IMR-90 (cell line): ENCODE measurements around the gene ITPR3. TPM values are rescaled to one million over a fixed set of nuclear protein-coding genes. Genes with fewer than 3 reads are reported as not detected.

Source experiments
- ATAC-seq: fragments of 200-7000 bp; cut with Tn5 transposase; 2 replicates; pipeline ENCODE4 v1.9.1; 2020; ENCODE audit warnings: low read depth, mild to moderate bottlenecking, moderate library complexity
- BruUV-seq: library from RNA; stranded (reverse); fragments of 400-500 nt; replicated peaks from 2 replicates; lab custom pipeline; 2021; lab: Mats Ljungman, UMichigan
- CTCF ChIA-PET: fragments of 300-600 bp; formaldehyde crosslinking; extraction: SDS; loops from one replicate; lab custom pipeline; 2021; ENCODE audit warnings: antibody characterized with exemption; lab: Yijun Ruan, JAX
- POLR2A ChIA-PET: fragments of 300-600 bp; sonication (Branson Sonifier 250); formaldehyde crosslinking; loops from one replicate; lab custom pipeline; 2022; ENCODE audit warnings: antibody characterized with exemption; ENCODE audit not compliant: unreplicated experiment; lab: Charles Lee
- DNase-seq: peaks from one replicate; pipeline ENCODE4 v3.0.0; 2013
- H2AFZ ChIP-seq: replicated peaks from 2 replicates; pipeline ENCODE3; 2013; ENCODE audit warnings: low read length, mild to moderate bottlenecking; ENCODE audit not compliant: poor library complexity
- H2AK5ac ChIP-seq: 2 replicates; pipeline ENCODE4 v1.6.1; 2013; ENCODE audit warnings: low read depth, low read length, inconsistent platforms
- H2AK9ac ChIP-seq: replicated peaks from 2 replicates; pipeline ENCODE3; 2013; ENCODE audit warnings: mild to moderate bottlenecking, low read depth, low read length, moderate library complexity; ENCODE audit not compliant: poor library complexity
- H2BK120ac ChIP-seq: 2 replicates; pipeline ENCODE4 v1.6.1; 2013; ENCODE audit warnings: low read depth, low read length, inconsistent platforms
- H2BK15ac ChIP-seq: 3 replicates; pipeline ENCODE4 v1.6.1; 2013; ENCODE audit warnings: low read depth, low read length, inconsistent platforms
- H2BK20ac ChIP-seq: 2 replicates; pipeline ENCODE4 v1.6.1; 2013; ENCODE audit warnings: low read depth, mild to moderate bottlenecking, inconsistent platforms, low read length, moderate library complexity
- H2BK5ac ChIP-seq: 2 replicates; pipeline ENCODE4 v1.6.1; 2013; ENCODE audit warnings: mild to moderate bottlenecking, low read depth, low read length, inconsistent platforms; ENCODE audit not compliant: poor library complexity, severe bottlenecking
- H3K14ac ChIP-seq: replicated peaks from 2 replicates; pipeline ENCODE4 v1.6.1; 2013; ENCODE audit warnings: low read depth, low read length, inconsistent platforms
- H3K18ac ChIP-seq: 2 replicates; pipeline ENCODE4 v1.6.1; 2013; ENCODE audit warnings: low read depth, low read length, control low read depth
- H3K23ac ChIP-seq: 2 replicates; pipeline ENCODE4 v1.6.1; 2013; ENCODE audit warnings: low read depth, low read length, inconsistent platforms
- H3K27ac ChIP-seq: 2 replicates; pipeline ENCODE4 v1.5.1; 2013; ENCODE audit warnings: mild to moderate bottlenecking, control low read depth, low read length; ENCODE audit not compliant: insufficient read depth
- H3K27me3 ChIP-seq: 2 replicates; pipeline ENCODE4 v1.6.1; 2013; ENCODE audit warnings: low read length; ENCODE audit not compliant: control insufficient read depth, insufficient read depth
- H3K36me3 ChIP-seq: 2 replicates; pipeline ENCODE4 v1.6.1; 2013; ENCODE audit warnings: low read length, mixed read lengths; ENCODE audit not compliant: control insufficient read depth, insufficient read depth
- H3K4ac ChIP-seq: 2 replicates; pipeline ENCODE4 v1.6.1; 2013; ENCODE audit warnings: low read depth, low read length, inconsistent platforms
- H3K4me1 ChIP-seq: 2 replicates; pipeline ENCODE4 v1.6.1; 2013; ENCODE audit warnings: low read length, mixed read lengths; ENCODE audit not compliant: control insufficient read depth, insufficient read depth
- H3K4me2 ChIP-seq: 2 replicates; pipeline ENCODE4 v1.6.1; 2013; ENCODE audit warnings: low read depth, mild to moderate bottlenecking, control low read depth, low read length, moderate library complexity
- H3K4me3 ChIP-seq: 2 replicates; pipeline ENCODE4 v1.5.1; 2013; ENCODE audit warnings: low read depth, mild to moderate bottlenecking, control low read depth, low read length, moderate library complexity; ENCODE audit not compliant: insufficient read depth
- H3K56ac ChIP-seq: 2 replicates; pipeline ENCODE4 v1.6.1; 2013; ENCODE audit warnings: low read length, inconsistent platforms; ENCODE audit not compliant: insufficient read depth; ENCODE audit errors: extremely low read depth
- H3K79me1 ChIP-seq, 2 experiments: 2 replicates each; pipeline ENCODE4 v1.6.1; 2013; ENCODE audit warnings: low read length in 2 of 2, inconsistent platforms in 1 of 2, low read depth in 1 of 2
- H3K9ac ChIP-seq: 2 replicates; pipeline ENCODE4 v1.6.1; 2013; ENCODE audit warnings: low read depth, low read length, control low read depth
- H3K9me1 ChIP-seq: 2 replicates; pipeline ENCODE4 v1.6.1; 2013; ENCODE audit warnings: low read length, inconsistent platforms; ENCODE audit not compliant: insufficient read depth
- H3K9me3 ChIP-seq: 2 replicates; pipeline ENCODE4 v1.6.1; 2013; ENCODE audit warnings: low read length; ENCODE audit not compliant: control insufficient read depth, insufficient read depth
- H4K20me1 ChIP-seq: 2 replicates; pipeline ENCODE4 v1.6.1; 2013; ENCODE audit warnings: low read length, inconsistent platforms; ENCODE audit not compliant: insufficient read depth
- H4K5ac ChIP-seq: 2 replicates; pipeline ENCODE4 v1.6.1; 2013; ENCODE audit warnings: mild to moderate bottlenecking, low read depth, low read length, control low read depth
- H4K8ac ChIP-seq, 2 experiments: 2 replicates each; pipeline ENCODE4 v1.6.1; 2013; ENCODE audit warnings: low read depth in 2 of 2, low read length in 2 of 2, control low read depth in 1 of 2, inconsistent platforms in 1 of 2
- H4K91ac ChIP-seq: 2 replicates; pipeline ENCODE4 v1.6.1; 2013; ENCODE audit warnings: low read depth, low read length, inconsistent platforms; ENCODE audit not compliant: insufficient read depth
- BHLHE40 ChIP-seq: fragments of 150-350 bp; IDR thresholded peaks from 2 replicates; pipeline ENCODE4 v1.6.1; 2016; ENCODE audit warnings: mild to moderate bottlenecking, low read depth, low read length
- CEBPB ChIP-seq: IDR thresholded peaks from 2 replicates; pipeline ENCODE4 v1.6.1; 2012; ENCODE audit warnings: low read depth, low read length, improper control_type of control experiment
- CHD1 ChIP-seq: IDR thresholded peaks from 2 replicates; pipeline ENCODE4 v1.6.1; 2012; ENCODE audit warnings: low read depth, low read length, improper control_type of control experiment
- FOS ChIP-seq: fragments of 150-350 bp; IDR thresholded peaks from 2 replicates; pipeline ENCODE4 v1.6.1; 2016; ENCODE audit warnings: low read depth, low read length
- MAFK ChIP-seq: IDR thresholded peaks from 2 replicates; pipeline ENCODE4 v1.6.1; 2012; ENCODE audit warnings: low read depth, low read length, improper control_type of control experiment
- MAZ ChIP-seq: IDR thresholded peaks from 2 replicates; pipeline ENCODE4 v1.6.1; 2012; ENCODE audit warnings: low read depth, mild to moderate bottlenecking, low read length, improper control_type of control experiment, moderate library complexity, borderline replicate concordance
- MXI1 ChIP-seq: IDR thresholded peaks from 2 replicates; pipeline ENCODE4 v1.6.1; 2012; ENCODE audit warnings: low read depth, mild to moderate bottlenecking, low read length, moderate library complexity, borderline replicate concordance
- NFE2L2 ChIP-seq: fragments of 150-350 bp; IDR thresholded peaks from 2 replicates; pipeline ENCODE4 v1.6.1; 2016; ENCODE audit warnings: low read depth, mild to moderate bottlenecking, low read length
- POLR2A ChIP-seq: IDR thresholded peaks from 2 replicates; pipeline ENCODE4 v1.6.1; 2012; ENCODE audit warnings: mild to moderate bottlenecking, low read depth, low read length
- RAD21 ChIP-seq: IDR thresholded peaks from 2 replicates; pipeline ENCODE4 v1.6.1; 2012; ENCODE audit warnings: low read length, improper control_type of control experiment
- RCOR1 ChIP-seq: IDR thresholded peaks from 2 replicates; pipeline ENCODE4 v1.6.1; 2012; ENCODE audit warnings: mild to moderate bottlenecking, low read length, improper control_type of control experiment; ENCODE audit not compliant: insufficient replicate concordance
- RFX5 ChIP-seq: IDR thresholded peaks from 2 replicates; pipeline ENCODE4 v1.8.0; 2012; ENCODE audit warnings: low read depth, mild to moderate bottlenecking, low read length, moderate library complexity
- SMC3 ChIP-seq: fragments of 150-350 bp; IDR thresholded peaks from 2 replicates; pipeline ENCODE4 v1.6.1; 2016; ENCODE audit warnings: low read depth, mild to moderate bottlenecking, antibody characterized with exemption, low read length, moderate library complexity
- WGBS, 2 experiments: methylation state at CpG; one replicate each; pipeline versions ENCODE4 v1.1.5 to v1.1.7; 2013; ENCODE audit warnings: missing lambda C conversion rate in 2 of 2; ENCODE audit not compliant: insufficient read length in 1 of 2; ENCODE audit errors: extremely low coverage in 2 of 2; 5-methylcytosine and 5-hydroxymethylcytosine counted together
- dilution Hi-C: fragments of 300-500 bp; cut with HindIII; formaldehyde crosslinking; loops from one replicate; pipeline ENCODE4 v1.14.3; 2018; ENCODE audit warnings: low sequenced_read_pairs; ENCODE audit not compliant: unreplicated experiment
- in situ Hi-C: fragments of 300-500 bp; cut with MboI; formaldehyde crosslinking; loops from 3 replicates; pipeline ENCODE4 v1.14.3; 2019; ENCODE audit warnings: low sequenced_read_pairs, inconsistent platforms, mixed read lengths
- intact Hi-C: fragments of 100-400 bp; cut with micrococcal nuclease; formaldehyde crosslinking; loops from 2 replicates; pipeline ENCODE4 v1.10.0; 2022
- polyA plus RNA-seq, 3 experiments: library from polyadenylated mRNA; depleted of rRNA; stranded (reverse); fragments of >200 nt; gene quantifications; 2 replicates each; pipeline ENCODE4 v1.2.3, GENCODE V29; 2012; ENCODE audit warnings: low replicate concordance in 1 of 3
- total RNA-seq: library from RNA; depleted of rRNA; stranded (reverse); fragments of >200 nt; gene quantifications from 2 replicates; pipeline ENCODE4 v1.2.3, GENCODE V29; 2012
- TF ChIP-seq, protein P1 (sequence below): fragments of 150-350 bp; IDR thresholded peaks from 2 replicates; pipeline ENCODE4 v1.6.1; 2016; ENCODE audit warnings: low read depth, mild to moderate bottlenecking, low read length, moderate library complexity, borderline replicate concordance
- TF ChIP-seq, protein P2 (sequence below): conservative IDR thresholded peaks from 2 replicates; pipeline ENCODE4 v1.5.1; 2012; ENCODE audit warnings: mild to moderate bottlenecking, low read depth, low read length, improper control_type of control experiment
- TF ChIP-seq, protein P3 (sequence below): fragments of 150-350 bp; IDR thresholded peaks from 2 replicates; pipeline ENCODE4 v1.6.1; 2017; ENCODE audit warnings: mild to moderate bottlenecking, antibody characterized with exemption, low read length, low read depth

Gene ITPR3
- total and polyA plus RNA-seq, 2 of the 4 experiments (the other 2 are of a cell fraction) = 1.6 to 3.7 TPM

DNA sequence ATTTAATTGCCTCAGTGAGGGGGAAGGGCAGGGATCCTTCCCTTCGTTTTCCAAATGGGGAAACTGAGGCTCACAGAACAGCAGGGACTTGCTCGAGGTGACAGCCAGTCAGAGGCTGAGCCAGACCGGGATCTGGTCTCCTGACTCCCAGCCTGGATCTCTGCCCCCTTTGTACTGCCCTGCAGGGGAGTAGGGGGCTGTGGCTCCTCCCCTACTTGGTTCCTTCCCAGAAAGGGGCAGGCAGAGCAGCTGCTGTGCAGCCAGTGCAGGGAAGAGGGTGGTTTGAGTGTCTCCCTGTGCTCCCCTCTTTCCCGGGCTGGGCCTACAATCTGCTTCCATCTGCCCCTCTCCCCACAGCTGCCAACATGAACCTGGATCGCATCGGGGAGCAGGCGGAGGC lies 52.7 kb downstream of the ITPR3 start:
- Histone ChIP-seq H2BK120ac (peak overlapping the region; percentile 41; the same call in 1 of the 2 replicates), H3K27me3 (no peaks in the 10 kb centered on the region), H4K5ac (no peak overlapping the region), H3K4me1 (peaks cover 21% of the 10 kb centered on the region), H3K79me1 (no peaks in the 10 kb centered on the region), H3K9me3 (no peaks in the 10 kb centered on the region), H2AK9ac (peak overlapping the region; percentile 92), H3K9ac (no peak overlapping the region), H2AFZ (no peak overlapping the region), H3K4ac (peak overlapping the region; percentile 42), H3K27ac (no peak overlapping the region), H2BK20ac (peak overlapping the region; percentile 5; the same call in 1 of the 2 replicates), H2BK15ac (no peak overlapping the region), H3K9me1 (peaks cover 21% of the 10 kb centered on the region), H3K36me3 (no peaks in the 10 kb centered on the region), H4K91ac (peak overlapping the region; percentile 34; the same call in 1 of the 2 replicates), H3K18ac (no peak overlapping the region), H3K14ac (no peak overlapping the region), H3K4me2 (no peak overlapping the region), H3K56ac (no peak overlapping the region), H4K8ac (no peak overlapping the region; a peak in 1 of 4 replicates), H3K23ac (no peak overlapping the region), H2AK5ac (peak overlapping the region; percentile 58), H4K20me1 (no peaks in the 10 kb centered on the region), H3K4me3 (no peak overlapping the region), H2BK5ac (peak overlapping the region; percentile 7)
- CTCF ChIA-PET = no interaction called here
- TF ChIP-seq MAFK (no peak), POLR2A (no peak), FOS (no peak), BHLHE40 (no peak), SMC3 (no peak), MXI1 (no peak), RAD21 (no peak), NFE2L2 (no peak), CEBPB (no peak), RCOR1 (no peak), RFX5 (no peak), MAZ (no peak), CHD1 (no peak)
- TF ChIP-seq, protein P1, sequence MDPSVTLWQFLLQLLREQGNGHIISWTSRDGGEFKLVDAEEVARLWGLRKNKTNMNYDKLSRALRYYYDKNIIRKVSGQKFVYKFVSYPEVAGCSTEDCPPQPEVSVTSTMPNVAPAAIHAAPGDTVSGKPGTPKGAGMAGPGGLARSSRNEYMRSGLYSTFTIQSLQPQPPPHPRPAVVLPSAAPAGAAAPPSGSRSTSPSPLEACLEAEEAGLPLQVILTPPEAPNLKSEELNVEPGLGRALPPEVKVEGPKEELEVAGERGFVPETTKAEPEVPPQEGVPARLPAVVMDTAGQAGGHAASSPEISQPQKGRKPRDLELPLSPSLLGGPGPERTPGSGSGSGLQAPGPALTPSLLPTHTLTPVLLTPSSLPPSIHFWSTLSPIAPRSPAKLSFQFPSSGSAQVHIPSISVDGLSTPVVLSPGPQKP = no peak
- TF ChIP-seq, protein P2, sequence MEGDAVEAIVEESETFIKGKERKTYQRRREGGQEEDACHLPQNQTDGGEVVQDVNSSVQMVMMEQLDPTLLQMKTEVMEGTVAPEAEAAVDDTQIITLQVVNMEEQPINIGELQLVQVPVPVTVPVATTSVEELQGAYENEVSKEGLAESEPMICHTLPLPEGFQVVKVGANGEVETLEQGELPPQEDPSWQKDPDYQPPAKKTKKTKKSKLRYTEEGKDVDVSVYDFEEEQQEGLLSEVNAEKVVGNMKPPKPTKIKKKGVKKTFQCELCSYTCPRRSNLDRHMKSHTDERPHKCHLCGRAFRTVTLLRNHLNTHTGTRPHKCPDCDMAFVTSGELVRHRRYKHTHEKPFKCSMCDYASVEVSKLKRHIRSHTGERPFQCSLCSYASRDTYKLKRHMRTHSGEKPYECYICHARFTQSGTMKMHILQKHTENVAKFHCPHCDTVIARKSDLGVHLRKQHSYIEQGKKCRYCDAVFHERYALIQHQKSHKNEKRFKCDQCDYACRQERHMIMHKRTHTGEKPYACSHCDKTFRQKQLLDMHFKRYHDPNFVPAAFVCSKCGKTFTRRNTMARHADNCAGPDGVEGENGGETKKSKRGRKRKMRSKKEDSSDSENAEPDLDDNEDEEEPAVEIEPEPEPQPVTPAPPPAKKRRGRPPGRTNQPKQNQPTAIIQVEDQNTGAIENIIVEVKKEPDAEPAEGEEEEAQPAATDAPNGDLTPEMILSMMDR = no peak
- TF ChIP-seq, protein P3, sequence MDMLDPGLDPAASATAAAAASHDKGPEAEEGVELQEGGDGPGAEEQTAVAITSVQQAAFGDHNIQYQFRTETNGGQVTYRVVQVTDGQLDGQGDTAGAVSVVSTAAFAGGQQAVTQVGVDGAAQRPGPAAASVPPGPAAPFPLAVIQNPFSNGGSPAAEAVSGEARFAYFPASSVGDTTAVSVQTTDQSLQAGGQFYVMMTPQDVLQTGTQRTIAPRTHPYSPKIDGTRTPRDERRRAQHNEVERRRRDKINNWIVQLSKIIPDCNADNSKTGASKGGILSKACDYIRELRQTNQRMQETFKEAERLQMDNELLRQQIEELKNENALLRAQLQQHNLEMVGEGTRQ = no peak
- in situ Hi-C loops (no loop called here), dilution Hi-C loops (no loop called here), intact Hi-C loops (loop anchor here (1.0 to 10.0 kb wide), 2 partner anchors 85 to 219 kb away; partner anchors contain the start of gene ZBTB9)
- DNase-seq = no peak
- POLR2A ChIA-PET = no interaction called here
- ATAC-seq = no peak
- WGBS, 2 experiments = no CpG with 5 or more reads among the region's 7 CpGs
- BruUV-seq = no TSS peak
